Measurements from ENCODE around the gene MIPOL1. TPM values are rescaled to one million over a fixed set of nuclear protein-coding genes. Genes with fewer than 3 reads are reported as not detected.
"Not testable (repeated sequence)": the region's sequence is repeated elsewhere in the genome, so short reads cannot be mapped to it uniquely, and the experiment has no call there.

MIPOL1 gene
- total and polyA plus RNA-seq, 2 donors from 2014 or later = 4.4 to 14.8 TPM

DNA sequence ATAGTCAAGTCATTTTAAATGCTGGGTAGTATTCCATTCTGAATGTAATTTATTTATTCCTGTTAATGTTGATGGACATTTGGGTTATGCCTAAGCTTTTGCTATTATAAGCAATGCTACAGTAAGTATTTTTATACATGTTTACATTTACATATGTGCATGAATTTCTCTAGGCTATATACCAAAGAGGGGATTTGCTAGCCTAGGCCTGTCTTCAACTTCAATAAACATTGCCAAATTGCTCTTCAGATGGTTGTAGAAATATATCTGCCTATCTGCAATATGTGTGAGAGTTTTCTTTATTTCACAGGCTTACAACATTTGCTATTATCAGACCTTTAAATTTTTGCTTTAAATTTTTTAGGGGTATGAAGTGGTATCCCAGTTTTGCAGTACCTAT, 87.0 kb downstream of the MIPOL1 start:
- H3K27me3 ChIP-seq (ENCODE audit: control insufficient read depth, insufficient read depth, low read length) = no peaks in the 10 kb centered on the region
- no peaks in the 10 kb centered on the region for H3K4me1 ChIP-seq (ENCODE audit: control insufficient read depth in 2 of 3, insufficient read depth in 2 of 3, low read depth in 1 of 3, low read length in 3 of 3)
- DNase-seq = no peak
- no peak overlapping the region for H3K4me3 ChIP-seq (ENCODE audit: low read length in 3 of 3)
- no peaks in the 10 kb centered on the region for H3K9me3 ChIP-seq (ENCODE audit: control insufficient read depth in 2 of 3, insufficient read depth in 1 of 3, low read length in 3 of 3)
- no peak overlapping the region for H3K9ac ChIP-seq (ENCODE audit: low read length in 3 of 3)
- FAIRE-seq = no peak
- no peak overlapping the region for H3K27ac ChIP-seq (ENCODE audit: low read depth in 2 of 2, low read length in 2 of 2)
- no peak for TF ChIP-seq CTCF (IDR thresholded peaks at IDR 0.05; ENCODE audit: borderline replicate concordance, extremely low read depth, insufficient read depth)
- peaks cover 0 to 4% (median 0%) of the 10 kb centered on the region in 3 donors for H3K36me3 ChIP-seq (ENCODE audit: control insufficient read depth in 2 of 3, insufficient read depth in 3 of 3, low read length in 3 of 3)
- intact Hi-C loops (cut with DNase I) = no loop called here

GRCh38 chr14:37285220-37285619, 87.5 kb downstream of the MIPOL1 start:
- Histone ChIP-seq H3K4me3 (ENCODE audit: low read length in 3 of 3) (no peak overlapping the region), H3K4me1 (ENCODE audit: control insufficient read depth in 2 of 3, insufficient read depth in 2 of 3, low read depth in 1 of 3, low read length in 3 of 3) (no peaks in the 10 kb centered on the region)
- no peak for FAIRE-seq

DNA sequence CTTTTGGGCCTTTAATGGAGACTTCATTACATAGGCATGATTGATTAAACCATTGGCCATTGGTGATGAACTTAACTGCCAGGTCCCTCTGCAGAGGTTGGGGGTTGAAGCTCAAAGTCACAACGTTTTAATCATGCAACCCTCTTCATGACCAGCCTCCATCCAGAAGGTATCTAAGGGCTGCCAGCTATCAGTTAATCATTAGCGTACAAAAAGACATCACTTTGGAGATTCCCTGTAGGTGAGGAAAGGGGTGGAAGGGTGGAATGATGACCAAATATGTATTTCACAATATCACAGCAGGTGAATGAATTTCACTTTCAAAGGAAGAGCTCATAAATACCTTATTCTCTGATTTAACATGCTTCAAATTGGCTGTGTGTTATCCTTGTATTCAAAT, 92.0 kb downstream of the MIPOL1 start:
- Histone ChIP-seq H3K4me1 (ENCODE audit: control insufficient read depth in 2 of 3, insufficient read depth in 2 of 3, low read depth in 1 of 3, low read length in 3 of 3) (no peaks in the 10 kb centered on the region), H3K27me3 (ENCODE audit: control insufficient read depth, insufficient read depth, low read length) (no peaks in the 10 kb centered on the region), H3K36me3 (ENCODE audit: control insufficient read depth in 2 of 3, insufficient read depth in 3 of 3, low read length in 3 of 3) (peaks cover 0 to 4% (median 0%) of the 10 kb centered on the region in 3 donors), H3K27ac (ENCODE audit: low read depth in 2 of 2, low read length in 2 of 2) (no peak overlapping the region), H3K9ac (ENCODE audit: low read length in 3 of 3) (no peak overlapping the region), H3K9me3 (ENCODE audit: control insufficient read depth in 2 of 3, insufficient read depth in 1 of 3, low read length in 3 of 3) (no peaks in the 10 kb centered on the region), H3K4me3 (ENCODE audit: low read length in 3 of 3) (no peak overlapping the region)
- intact Hi-C loops (cut with DNase I) = no loop called here
- TF ChIP-seq CTCF (IDR thresholded peaks at IDR 0.05; ENCODE audit: borderline replicate concordance, extremely low read depth, insufficient read depth) = no peak
- no peak for FAIRE-seq
- DNase-seq = no peak

More at GRCh38 chr14:37285220-37285619, 87.5 kb downstream of the MIPOL1 start:
- Histone ChIP-seq H3K9ac (ENCODE audit: low read length in 3 of 3) (no peak overlapping the region), H3K27ac (ENCODE audit: low read depth in 2 of 2, low read length in 2 of 2) (no peak overlapping the region), H3K27me3 (ENCODE audit: control insufficient read depth, insufficient read depth, low read length) (no peaks in the 10 kb centered on the region), H3K9me3 (ENCODE audit: control insufficient read depth in 2 of 3, insufficient read depth in 1 of 3, low read length in 3 of 3) (no peaks in the 10 kb centered on the region), H3K36me3 (ENCODE audit: control insufficient read depth in 2 of 3, insufficient read depth in 3 of 3, low read length in 3 of 3) (peaks cover 0 to 4% (median 0%) of the 10 kb centered on the region in 3 donors)
- DNase-seq = no peak
- intact Hi-C loops (cut with DNase I) = no loop called here
- TF ChIP-seq CTCF (IDR thresholded peaks at IDR 0.05; ENCODE audit: borderline replicate concordance, extremely low read depth, insufficient read depth) = no peak

DNA sequence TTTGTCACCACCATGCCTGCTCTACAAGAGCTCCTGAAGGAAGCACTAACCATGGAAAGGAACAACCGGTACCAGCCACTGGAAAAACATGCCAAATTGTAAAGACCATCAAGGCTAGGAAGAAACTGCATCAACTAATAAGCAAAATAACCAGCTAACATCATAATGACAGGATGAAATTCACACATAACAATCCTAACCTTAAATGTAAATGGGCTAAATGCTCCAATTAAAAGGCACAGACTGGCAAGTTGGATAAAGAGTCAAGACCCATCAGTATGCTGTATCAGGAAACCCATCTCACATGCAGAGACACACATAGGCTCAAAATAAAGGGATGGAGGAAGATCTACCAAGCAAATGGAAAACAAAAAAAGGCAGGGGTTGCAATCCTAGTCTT, 97.5 kb downstream of the MIPOL1 start:
- H3K4me1 ChIP-seq (ENCODE audit: control insufficient read depth in 2 of 3, insufficient read depth in 2 of 3, low read depth in 1 of 3, low read length in 3 of 3); intact Hi-C loops (cut with DNase I); H3K9me3 ChIP-seq (ENCODE audit: control insufficient read depth in 2 of 3, insufficient read depth in 1 of 3, low read length in 3 of 3); DNase-seq; H3K27me3 ChIP-seq (ENCODE audit: control insufficient read depth, insufficient read depth, low read length); H3K9ac ChIP-seq (ENCODE audit: low read length in 3 of 3); H3K36me3 ChIP-seq (ENCODE audit: control insufficient read depth in 2 of 3, insufficient read depth in 3 of 3, low read length in 3 of 3); FAIRE-seq; H3K4me3 ChIP-seq (ENCODE audit: low read length in 3 of 3); H3K27ac ChIP-seq (ENCODE audit: low read depth in 2 of 2, low read length in 2 of 2): not testable (repeated sequence)
